CD4-positive, alpha-beta memory T cell (primary cell): ENCODE measurements around the gene ISL2. TPM values are rescaled to one million over a fixed set of nuclear protein-coding genes. Genes with fewer than 3 reads are reported as not detected.

Experiments used
- CTCF ChIA-PET: fragments of 350-600 bp; sonication (Branson Sonifier 250); formaldehyde crosslinking; loops from one replicate; lab custom pipeline; 2021; ENCODE audit warnings: inconsistent platforms; ENCODE audit not compliant: partially characterized antibody; lab: Charles Lee
- POLR2A ChIA-PET: fragments of 350-600 bp; sonication (Branson Sonifier 250); formaldehyde crosslinking; loops from one replicate; lab custom pipeline; 2021; ENCODE audit not compliant: partially characterized antibody; lab: Charles Lee
- DNase-seq, 5 donors: peaks; one replicate each; pipeline versions ENCODE4 v3.0.0 to v3.0.0-alpha.2; 2020 to 2022; ENCODE audit warnings: mixed read lengths in 1 of 5
- H3K27ac ChIP-seq: one replicate; pipeline ENCODE4 v1.7.0; 2013; ENCODE audit warnings: low read depth, low read length
- H3K27me3 ChIP-seq: 2 replicates; pipeline ENCODE4 v1.7.0; 2013; ENCODE audit warnings: mild to moderate bottlenecking, low read length, moderate library complexity; ENCODE audit not compliant: insufficient read depth
- H3K36me3 ChIP-seq: 2 replicates; pipeline ENCODE4 v1.7.0; 2013; ENCODE audit warnings: mild to moderate bottlenecking, low read length, moderate library complexity; ENCODE audit not compliant: insufficient read depth
- H3K4me1 ChIP-seq: 2 replicates; pipeline ENCODE4 v1.7.0; 2013; ENCODE audit warnings: mild to moderate bottlenecking, low read length, moderate library complexity; ENCODE audit not compliant: insufficient read depth
- H3K4me3 ChIP-seq, 2 donors: one replicate each; pipeline ENCODE4 v1.7.0; 2013; ENCODE audit warnings: low read length in 2 of 2, mild to moderate bottlenecking in 1 of 2
- H3K9me3 ChIP-seq, 2 donors: one replicate each; pipeline ENCODE4 v1.7.0; 2013; ENCODE audit warnings: low read length in 2 of 2, control low read depth in 1 of 2; ENCODE audit not compliant: control insufficient read depth in 1 of 2
- H3K27ac Mint-ChIP-seq, 7 donors: one replicate each; pipeline ENCODE4 v1.8.0; 2020 to 2021; ENCODE audit warnings: mixed read lengths in 7 of 7, mild to moderate bottlenecking in 6 of 7, inconsistent platforms in 3 of 7, moderate library complexity in 3 of 7
- H3K27me3 Mint-ChIP-seq, 2 donors: one replicate each; pipeline ENCODE4 v1.8.0; 2020 to 2021; ENCODE audit warnings: mixed read lengths in 2 of 2
- H3K36me3 Mint-ChIP-seq, 2 donors: one replicate each; pipeline ENCODE4 v1.8.0; 2020 to 2021; ENCODE audit warnings: mixed read lengths in 2 of 2, inconsistent platforms in 1 of 2, mild to moderate bottlenecking in 1 of 2
- H3K4me1 Mint-ChIP-seq, 4 donors: one replicate each; pipeline ENCODE4 v1.8.0; 2020 to 2021; ENCODE audit warnings: mixed read lengths in 4 of 4, mild to moderate bottlenecking in 1 of 4
- H3K4me3 Mint-ChIP-seq, 8 donors: one replicate each; pipeline ENCODE4 v1.8.0; 2020 to 2021; ENCODE audit warnings: mixed read lengths in 8 of 8, mild to moderate bottlenecking in 7 of 8, moderate library complexity in 6 of 8, inconsistent platforms in 3 of 8
- H3K9me3 Mint-ChIP-seq, 8 donors: one replicate each; pipeline ENCODE4 v1.8.0; 2020 to 2021; ENCODE audit warnings: mixed read lengths in 8 of 8, mild to moderate bottlenecking in 5 of 8, inconsistent platforms in 3 of 8, moderate library complexity in 1 of 8
- intact Hi-C: fragments of 100-400 bp; cut with micrococcal nuclease; formaldehyde crosslinking; loops from one replicate; pipeline ENCODE4 v1.15.1; 2023
- polyA plus RNA-seq, 2 donors: library from polyadenylated mRNA; unstranded; fragments of 300-500 nt; fragmentation: Illumina TruSeq; gene quantifications; one replicate each; pipeline ENCODE4 v1.2.3, GENCODE V29; 2021
- total RNA-seq, 2 experiments: library from RNA; stranded (reverse); gene quantifications; one replicate each; pipeline ENCODE4 v1.2.3, GENCODE V29; 2021

The ISL2 gene
- total and polyA plus RNA-seq, 4 experiments from 2014 or later, result not detected

DNA sequence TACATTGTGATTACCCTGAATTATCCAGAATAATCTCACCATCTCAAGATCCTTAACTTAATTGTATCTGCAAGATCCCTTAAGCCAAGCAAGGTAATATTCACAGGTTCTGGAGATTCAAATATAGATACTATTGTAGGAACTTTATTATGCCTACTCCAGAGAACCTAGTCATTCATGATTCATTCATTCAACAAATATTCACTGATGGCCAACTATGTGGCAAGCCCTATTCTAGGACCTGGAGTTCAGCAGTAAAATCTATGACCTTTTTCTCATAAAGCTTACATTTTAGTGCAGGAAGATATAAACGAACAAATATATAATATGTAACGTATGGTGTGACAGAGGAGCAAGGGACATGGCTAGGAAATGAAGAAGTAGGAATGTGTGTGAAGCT is 49.6 kb downstream of the ISL2 start:
- Histone ChIP-seq H3K27me3 (no peaks in the 10 kb centered on the region), H3K9me3 (no peaks in the 10 kb centered on the region), H3K36me3 (no peaks in the 10 kb centered on the region), H3K27ac (no peak overlapping the region), H3K4me1 (no peaks in the 10 kb centered on the region), H3K4me3 (no peak overlapping the region)
- peaks cover 15 to 33% of the 10 kb centered on the region in 2 donors for H3K36me3 Mint-ChIP-seq
- intact Hi-C loops, result no loop called here
- H3K27me3 Mint-ChIP-seq, result no peaks in the 10 kb centered on the region
- H3K4me3 Mint-ChIP-seq, result no peak overlapping the region
- ChIA-PET POLR2A (no interaction called here), CTCF (no interaction called here)
- no peaks in the 10 kb centered on the region for H3K4me1 Mint-ChIP-seq
- H3K27ac Mint-ChIP-seq, result no peak overlapping the region
- H3K9me3 Mint-ChIP-seq, result peaks cover 0 to 7% (median 0%) of the 10 kb centered on the region in 8 donors
- DNase-seq, result no peak

DNA sequence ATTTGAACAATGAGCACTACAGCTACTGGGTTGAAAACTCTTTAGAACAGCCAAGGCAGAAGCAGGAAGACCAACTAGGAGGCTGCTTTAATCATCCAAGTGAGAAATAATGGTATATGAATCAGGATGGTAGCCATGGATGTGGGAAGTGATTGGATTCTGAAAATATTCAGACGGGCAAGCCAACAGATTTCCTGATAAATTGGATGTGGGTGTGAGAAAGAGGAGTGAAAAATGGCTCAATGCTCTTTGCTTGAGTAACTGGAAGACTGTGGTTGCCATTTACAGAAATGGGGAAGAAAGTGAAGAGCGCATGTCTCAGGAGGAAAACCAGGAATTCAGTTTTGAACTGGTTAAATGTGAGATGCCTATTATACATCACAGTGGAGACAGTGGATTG is 50.4 kb downstream of the ISL2 start:
- intact Hi-C loops, result no loop called here
- Mint-ChIP-seq H3K36me3 (peaks cover 12 to 30% of the 10 kb centered on the region in 2 donors), H3K9me3 (peaks cover 0 to 7% (median 0%) of the 10 kb centered on the region in 8 donors), H3K4me3 (no peak overlapping the region), H3K27ac (peak overlapping the region in 1 of 7 donors; percentile 37), H3K27me3 (no peaks in the 10 kb centered on the region), H3K4me1 (no peaks in the 10 kb centered on the region)
- H3K27me3 ChIP-seq, result no peaks in the 10 kb centered on the region
- H3K27ac ChIP-seq, result no peak overlapping the region
- no peaks in the 10 kb centered on the region for H3K36me3 ChIP-seq
- CTCF ChIA-PET, result no interaction called here
- no peaks in the 10 kb centered on the region for H3K9me3 ChIP-seq
- no peaks in the 10 kb centered on the region for H3K4me1 ChIP-seq
- POLR2A ChIA-PET, result no interaction called here
- H3K4me3 ChIP-seq, result no peak overlapping the region
- no peak for DNase-seq

DNA sequence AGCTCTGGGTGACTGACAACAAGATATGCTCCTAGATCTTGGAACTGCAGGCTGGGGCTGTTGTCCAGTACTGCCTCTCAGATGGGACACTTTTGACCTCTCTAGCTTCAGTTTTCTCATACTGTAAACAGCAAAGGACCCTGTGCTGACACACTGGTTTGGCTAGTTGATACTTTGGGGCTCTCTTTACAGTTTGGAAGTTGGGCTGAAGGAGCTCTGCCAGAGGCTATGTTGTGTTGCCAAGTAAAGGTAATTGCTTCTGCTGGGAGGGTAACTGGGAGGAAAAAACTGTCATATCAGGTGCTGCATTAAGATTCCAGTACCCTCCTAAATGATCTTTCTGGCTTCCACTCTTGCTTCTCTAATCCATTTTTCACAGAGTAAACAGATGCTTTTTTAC is 54.0 kb downstream of the ISL2 start:
- CTCF ChIA-PET, result no interaction called here
- DNase-seq, result no peak
- no peak overlapping the region for H3K27ac Mint-ChIP-seq

DNA sequence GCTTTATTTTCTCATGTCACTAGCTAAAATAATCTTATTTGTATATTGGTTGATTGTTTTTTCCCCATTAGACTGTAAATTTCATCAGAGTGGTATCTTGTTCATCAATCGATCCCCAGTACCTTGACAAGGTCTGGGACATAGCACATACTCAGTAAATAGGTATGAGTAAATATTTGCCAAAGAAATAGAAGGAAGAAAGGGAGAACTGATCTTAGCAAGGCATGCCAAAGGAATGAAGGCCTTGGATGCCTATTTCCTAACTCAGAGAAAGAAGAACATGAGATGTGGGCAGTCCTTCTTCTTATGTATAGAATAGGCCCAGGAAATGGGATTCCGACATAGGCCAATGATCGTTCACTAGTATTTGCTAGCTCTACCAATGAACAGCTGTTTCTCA is 54.7 kb downstream of the ISL2 start:
- peaks cover 12 to 25% of the 10 kb centered on the region in 2 donors for H3K36me3 Mint-ChIP-seq

More for the DNA sequence above, 54.0 kb downstream of the ISL2 start:
- POLR2A ChIA-PET, result no interaction called here
- Mint-ChIP-seq H3K9me3 (peaks cover 0 to 7% (median 0%) of the 10 kb centered on the region in 8 donors), H3K36me3 (peaks cover 12 to 30% of the 10 kb centered on the region in 2 donors), H3K4me3 (no peak overlapping the region), H3K27me3 (no peaks in the 10 kb centered on the region), H3K4me1 (no peaks in the 10 kb centered on the region)
- H3K36me3 ChIP-seq, result no peaks in the 10 kb centered on the region
- H3K27ac ChIP-seq, result no peak overlapping the region
- no peaks in the 10 kb centered on the region for H3K4me1 ChIP-seq
- intact Hi-C loops, result no loop called here
- H3K9me3 ChIP-seq, result no peaks in the 10 kb centered on the region
- no peak overlapping the region for H3K4me3 ChIP-seq
- H3K27me3 ChIP-seq, result no peaks in the 10 kb centered on the region

DNA sequence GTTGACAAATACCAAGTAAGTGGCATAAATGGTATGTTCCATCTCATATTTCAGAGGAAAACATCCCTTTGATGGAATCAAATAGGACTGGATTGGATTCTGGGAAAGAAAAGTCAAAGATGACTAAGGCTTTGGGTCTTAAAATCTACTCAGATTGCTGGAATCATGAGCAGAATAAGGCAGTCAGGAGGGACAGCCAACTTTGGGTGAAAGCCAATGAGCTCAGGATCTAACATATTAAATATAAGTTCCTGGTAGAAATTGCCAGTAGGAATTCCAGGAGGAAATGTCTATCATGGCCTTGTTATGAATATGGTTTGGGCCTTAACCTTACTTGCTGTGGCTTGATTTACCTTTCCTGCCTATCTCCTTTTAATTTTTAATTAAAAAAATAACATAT is 55.3 kb downstream of the ISL2 start:
- peaks cover 8 to 20% of the 10 kb centered on the region in 2 donors for H3K36me3 Mint-ChIP-seq
- H3K27me3 ChIP-seq, result no peaks in the 10 kb centered on the region
- no peak overlapping the region for H3K27ac Mint-ChIP-seq
- H3K4me1 Mint-ChIP-seq, result no peaks in the 10 kb centered on the region
- H3K4me1 ChIP-seq, result no peaks in the 10 kb centered on the region
- H3K36me3 ChIP-seq, result no peaks in the 10 kb centered on the region
- CTCF ChIA-PET, result no interaction called here
- DNase-seq, result no peak
- no peak overlapping the region for H3K4me3 ChIP-seq
- H3K27ac ChIP-seq, result no peak overlapping the region
- intact Hi-C loops, result no loop called here
- POLR2A ChIA-PET, result no interaction called here
- no peaks in the 10 kb centered on the region for H3K27me3 Mint-ChIP-seq
- peaks cover 0 to 2% (median 0%) of the 10 kb centered on the region in 8 donors for H3K9me3 Mint-ChIP-seq
- no peak overlapping the region for H3K4me3 Mint-ChIP-seq
- no peaks in the 10 kb centered on the region for H3K9me3 ChIP-seq

More for the DNA sequence above, 54.7 kb downstream of the ISL2 start:
- no peak overlapping the region for H3K27ac ChIP-seq
- no peaks in the 10 kb centered on the region for H3K9me3 ChIP-seq
- intact Hi-C loops, result no loop called here
- Mint-ChIP-seq H3K27me3 (no peaks in the 10 kb centered on the region), H3K27ac (no peak overlapping the region), H3K9me3 (peaks cover 0 to 7% (median 0%) of the 10 kb centered on the region in 8 donors), H3K4me3 (no peak overlapping the region), H3K4me1 (no peaks in the 10 kb centered on the region)
- no peaks in the 10 kb centered on the region for H3K27me3 ChIP-seq
- no peak for DNase-seq
- no peak overlapping the region for H3K4me3 ChIP-seq
- H3K36me3 ChIP-seq, result no peaks in the 10 kb centered on the region
- ChIA-PET POLR2A (no interaction called here), CTCF (no interaction called here)
- H3K4me1 ChIP-seq, result no peaks in the 10 kb centered on the region

Other genes with a start within 250 kb of the ISL2 start
- 10 to 100 TPM; 47.7 to 49.4 TPM for gene ETFA, start 25.3 kb upstream of the ISL2 start, total RNA-seq
- gene ETFA, start 25.3 kb upstream of the ISL2 start, polyA plus RNA-seq, result 100 to 1,000 TPM; 104 to 106 TPM